ENCODE measurements around the gene ID1. TPM values are rescaled to one million over a fixed set of nuclear protein-coding genes. Genes with fewer than 3 reads are reported as not detected.

The ID1 gene
- total RNA-seq, 1 experiment from 2014 or later: 88.8 TPM

GRCh38 chr20:31638816-31639215, 33.7 kb downstream of the ID1 start:
- ATAC-seq (no peak), DNase-seq (ENCODE audit: low spot score) (no peak)
- CTCF ChIA-PET: interaction anchor here (1.0 to 6.2 kb wide), 6 partner anchors 23 to 84 kb away, joined by 3 to 43 read pairs (median 6); partner anchors contain the start of gene BCL2L1
- TF ChIP-seq ZNF121 (CRISPR knock-in tag; IDR thresholded peaks at IDR 0.05): no peak
- TF ChIP-seq ERG (CRISPR knock-in tag; IDR thresholded peaks at IDR 0.05): no peak
- no peak for TF ChIP-seq NR2C2 (CRISPR knock-in tag; IDR thresholded peaks at IDR 0.05)
- no peak for TF ChIP-seq ZNF423 (CRISPR knock-in tag; IDR thresholded peaks at IDR 0.05)
- TF ChIP-seq TP53 (CRISPR knock-in tag; IDR thresholded peaks at IDR 0.05): no peak
- TF ChIP-seq IRF2 (CRISPR knock-in tag; IDR thresholded peaks at IDR 0.05; ENCODE audit: borderline replicate concordance, low read depth): no peak
- no peak for TF ChIP-seq NR1H2 (CRISPR knock-in tag; IDR thresholded peaks at IDR 0.05)
- TF ChIP-seq, protein P1, sequence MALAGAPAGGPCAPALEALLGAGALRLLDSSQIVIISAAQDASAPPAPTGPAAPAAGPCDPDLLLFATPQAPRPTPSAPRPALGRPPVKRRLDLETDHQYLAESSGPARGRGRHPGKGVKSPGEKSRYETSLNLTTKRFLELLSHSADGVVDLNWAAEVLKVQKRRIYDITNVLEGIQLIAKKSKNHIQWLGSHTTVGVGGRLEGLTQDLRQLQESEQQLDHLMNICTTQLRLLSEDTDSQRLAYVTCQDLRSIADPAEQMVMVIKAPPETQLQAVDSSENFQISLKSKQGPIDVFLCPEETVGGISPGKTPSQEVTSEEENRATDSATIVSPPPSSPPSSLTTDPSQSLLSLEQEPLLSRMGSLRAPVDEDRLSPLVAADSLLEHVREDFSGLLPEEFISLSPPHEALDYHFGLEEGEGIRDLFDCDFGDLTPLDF (CRISPR knock-in tag; IDR thresholded peaks at IDR 0.05): no peak
- TF ChIP-seq JUN (CRISPR knock-in tag; IDR thresholded peaks at IDR 0.05): no peak
- no peak for TF ChIP-seq SP1 (CRISPR knock-in tag; conservative IDR thresholded peaks at IDR 0.05)
- TF ChIP-seq CDX4 (CRISPR knock-in tag; IDR thresholded peaks at IDR 0.05; ENCODE audit: borderline replicate concordance): no peak
- TF ChIP-seq AR (CRISPR knock-in tag; IDR thresholded peaks at IDR 0.05): no peak
- TF ChIP-seq, protein P2, sequence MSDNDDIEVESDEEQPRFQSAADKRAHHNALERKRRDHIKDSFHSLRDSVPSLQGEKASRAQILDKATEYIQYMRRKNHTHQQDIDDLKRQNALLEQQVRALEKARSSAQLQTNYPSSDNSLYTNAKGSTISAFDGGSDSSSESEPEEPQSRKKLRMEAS (CRISPR knock-in tag; IDR thresholded peaks at IDR 0.05): no peak
- TF ChIP-seq, protein P3, sequence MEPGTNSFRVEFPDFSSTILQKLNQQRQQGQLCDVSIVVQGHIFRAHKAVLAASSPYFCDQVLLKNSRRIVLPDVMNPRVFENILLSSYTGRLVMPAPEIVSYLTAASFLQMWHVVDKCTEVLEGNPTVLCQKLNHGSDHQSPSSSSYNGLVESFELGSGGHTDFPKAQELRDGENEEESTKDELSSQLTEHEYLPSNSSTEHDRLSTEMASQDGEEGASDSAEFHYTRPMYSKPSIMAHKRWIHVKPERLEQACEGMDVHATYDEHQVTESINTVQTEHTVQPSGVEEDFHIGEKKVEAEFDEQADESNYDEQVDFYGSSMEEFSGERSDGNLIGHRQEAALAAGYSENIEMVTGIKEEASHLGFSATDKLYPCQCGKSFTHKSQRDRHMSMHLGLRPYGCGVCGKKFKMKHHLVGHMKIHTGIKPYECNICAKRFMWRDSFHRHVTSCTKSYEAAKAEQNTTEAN (CRISPR knock-in tag; IDR thresholded peaks at IDR 0.05): no peak
- no peaks in the 10 kb centered on the region for H3K4me1 Mint-ChIP-seq
- no peaks in the 10 kb centered on the region for H3K36me3 Mint-ChIP-seq
- no peak overlapping the region for H3K4me3 Mint-ChIP-seq
- POLR2A ChIA-PET: no interaction called here
- H3K9me3 Mint-ChIP-seq: no peaks in the 10 kb centered on the region
- no peaks in the 10 kb centered on the region; the same call in 1 of the 2 replicates for H3K27me3 Mint-ChIP-seq (ENCODE audit: low read depth)
- no peak overlapping the region for H3K27ac Mint-ChIP-seq

DNA sequence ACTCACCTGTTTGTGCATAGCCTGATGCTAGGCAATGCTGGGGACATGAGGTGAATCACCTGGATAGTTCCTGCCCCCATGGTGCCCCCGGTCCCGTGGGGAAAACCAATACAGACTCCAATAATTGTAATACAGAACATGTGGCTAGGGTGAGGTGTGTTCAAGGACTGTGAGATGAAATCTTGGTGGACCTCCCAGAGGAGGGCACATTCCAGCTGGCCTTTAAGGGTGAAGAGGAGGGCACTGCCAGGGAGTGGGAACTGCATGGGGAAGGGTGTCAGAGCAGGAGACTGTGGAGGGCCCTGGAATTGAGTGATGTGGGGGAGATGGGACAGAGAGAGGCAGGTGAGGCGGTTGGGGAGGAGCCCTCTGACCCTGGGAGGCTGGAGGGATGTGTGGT, 35.2 kb downstream of the ID1 start:
- Mint-ChIP-seq H3K27ac (no peak overlapping the region), H3K4me3 (no peak overlapping the region), H3K4me1 (no peaks in the 10 kb centered on the region), H3K36me3 (no peaks in the 10 kb centered on the region), H3K27me3 (ENCODE audit: low read depth) (no peaks in the 10 kb centered on the region; the same call in 1 of the 2 replicates), H3K9me3 (no peaks in the 10 kb centered on the region)
- no peak for DNase-seq (ENCODE audit: low spot score)
- no peak for ATAC-seq
- ChIA-PET POLR2A (interaction anchor here (0.6 kb wide), 1 partner anchor 34 kb away, joined by 3 read pairs; no protein-coding TSS in a partner anchor), CTCF (interaction anchor here (0.6 to 6.2 kb wide), 7 partner anchors 19 to 83 kb away, joined by 3 to 43 read pairs (median 5); partner anchors contain the start of gene BCL2L1)
- TF ChIP-seq CREB1 (CRISPR knock-in tag; IDR thresholded peaks at IDR 0.05) (no peak), RELA (CRISPR knock-in tag; IDR thresholded peaks at IDR 0.05; ENCODE audit: borderline replicate concordance) (no peak), ZNF121 (CRISPR knock-in tag; IDR thresholded peaks at IDR 0.05) (no peak), AR (CRISPR knock-in tag; IDR thresholded peaks at IDR 0.05) (no peak), ZNF416 (CRISPR knock-in tag; IDR thresholded peaks at IDR 0.05) (no peak)
- TF ChIP-seq, protein P4, sequence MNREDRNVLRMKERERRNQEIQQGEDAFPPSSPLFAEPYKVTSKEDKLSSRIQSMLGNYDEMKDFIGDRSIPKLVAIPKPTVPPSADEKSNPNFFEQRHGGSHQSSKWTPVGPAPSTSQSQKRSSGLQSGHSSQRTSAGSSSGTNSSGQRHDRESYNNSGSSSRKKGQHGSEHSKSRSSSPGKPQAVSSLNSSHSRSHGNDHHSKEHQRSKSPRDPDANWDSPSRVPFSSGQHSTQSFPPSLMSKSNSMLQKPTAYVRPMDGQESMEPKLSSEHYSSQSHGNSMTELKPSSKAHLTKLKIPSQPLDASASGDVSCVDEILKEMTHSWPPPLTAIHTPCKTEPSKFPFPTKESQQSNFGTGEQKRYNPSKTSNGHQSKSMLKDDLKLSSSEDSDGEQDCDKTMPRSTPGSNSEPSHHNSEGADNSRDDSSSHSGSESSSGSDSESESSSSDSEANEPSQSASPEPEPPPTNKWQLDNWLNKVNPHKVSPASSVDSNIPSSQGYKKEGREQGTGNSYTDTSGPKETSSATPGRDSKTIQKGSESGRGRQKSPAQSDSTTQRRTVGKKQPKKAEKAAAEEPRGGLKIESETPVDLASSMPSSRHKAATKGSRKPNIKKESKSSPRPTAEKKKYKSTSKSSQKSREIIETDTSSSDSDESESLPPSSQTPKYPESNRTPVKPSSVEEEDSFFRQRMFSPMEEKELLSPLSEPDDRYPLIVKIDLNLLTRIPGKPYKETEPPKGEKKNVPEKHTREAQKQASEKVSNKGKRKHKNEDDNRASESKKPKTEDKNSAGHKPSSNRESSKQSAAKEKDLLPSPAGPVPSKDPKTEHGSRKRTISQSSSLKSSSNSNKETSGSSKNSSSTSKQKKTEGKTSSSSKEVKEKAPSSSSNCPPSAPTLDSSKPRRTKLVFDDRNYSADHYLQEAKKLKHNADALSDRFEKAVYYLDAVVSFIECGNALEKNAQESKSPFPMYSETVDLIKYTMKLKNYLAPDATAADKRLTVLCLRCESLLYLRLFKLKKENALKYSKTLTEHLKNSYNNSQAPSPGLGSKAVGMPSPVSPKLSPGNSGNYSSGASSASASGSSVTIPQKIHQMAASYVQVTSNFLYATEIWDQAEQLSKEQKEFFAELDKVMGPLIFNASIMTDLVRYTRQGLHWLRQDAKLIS (CRISPR knock-in tag; IDR thresholded peaks at IDR 0.05; ENCODE audit: borderline replicate concordance): no peak

Measured in WTC11 (cell line).